Stromal cell of bone marrow (primary cell): Measurements from ENCODE around the gene SGK1.
"Not testable (repeated sequence)": the region's sequence is repeated elsewhere in the genome, so short reads cannot be mapped to it uniquely, and the experiment has no call there.

Source experiments
- DNase-seq: peaks from one replicate; pipeline ENCODE4 v3.0.0-alpha.2; 2012; ENCODE audit warnings: low read depth

The SGK1 gene

DNA sequence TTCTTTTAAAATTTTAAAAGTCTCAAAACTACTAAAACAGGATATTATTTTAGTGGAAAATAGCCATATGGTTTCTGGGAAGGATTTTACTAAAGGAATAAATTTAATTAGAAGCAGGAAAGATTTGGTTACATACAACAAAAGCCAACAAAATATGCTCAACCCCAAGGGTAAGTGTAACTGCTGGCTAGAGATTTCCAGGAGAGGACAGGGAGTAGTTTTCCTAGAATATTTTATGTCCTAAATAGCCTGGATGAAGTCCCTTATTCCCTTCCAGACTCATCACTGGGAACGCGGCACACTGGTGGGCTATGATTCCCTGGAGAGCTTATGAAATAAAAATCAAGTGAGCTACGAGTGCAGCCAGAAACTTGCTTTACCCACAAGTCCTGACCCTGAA lies 66.6 kb downstream of the SGK1 start:
- DNase-seq, result no peak

DNA sequence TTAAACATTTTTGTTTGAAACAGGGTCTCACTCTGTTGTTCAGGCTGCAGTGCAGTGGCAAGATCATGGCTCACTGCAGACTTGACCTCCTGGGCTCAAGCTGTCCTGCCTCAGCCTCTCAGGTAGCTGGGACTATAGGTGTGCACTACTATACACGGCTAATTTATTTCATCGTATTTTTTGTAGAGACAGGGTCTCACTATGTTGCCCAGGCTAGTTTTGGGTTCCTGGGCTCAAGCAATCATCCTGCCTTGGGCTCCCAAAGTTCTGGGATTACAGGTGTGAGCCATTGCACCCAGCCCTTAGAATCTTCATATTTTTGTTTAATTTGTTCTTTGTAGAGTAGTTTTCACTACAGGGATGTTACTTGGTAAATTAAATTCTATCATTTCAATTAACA lies 67.1 kb downstream of the SGK1 start:
- no peak for DNase-seq

DNA sequence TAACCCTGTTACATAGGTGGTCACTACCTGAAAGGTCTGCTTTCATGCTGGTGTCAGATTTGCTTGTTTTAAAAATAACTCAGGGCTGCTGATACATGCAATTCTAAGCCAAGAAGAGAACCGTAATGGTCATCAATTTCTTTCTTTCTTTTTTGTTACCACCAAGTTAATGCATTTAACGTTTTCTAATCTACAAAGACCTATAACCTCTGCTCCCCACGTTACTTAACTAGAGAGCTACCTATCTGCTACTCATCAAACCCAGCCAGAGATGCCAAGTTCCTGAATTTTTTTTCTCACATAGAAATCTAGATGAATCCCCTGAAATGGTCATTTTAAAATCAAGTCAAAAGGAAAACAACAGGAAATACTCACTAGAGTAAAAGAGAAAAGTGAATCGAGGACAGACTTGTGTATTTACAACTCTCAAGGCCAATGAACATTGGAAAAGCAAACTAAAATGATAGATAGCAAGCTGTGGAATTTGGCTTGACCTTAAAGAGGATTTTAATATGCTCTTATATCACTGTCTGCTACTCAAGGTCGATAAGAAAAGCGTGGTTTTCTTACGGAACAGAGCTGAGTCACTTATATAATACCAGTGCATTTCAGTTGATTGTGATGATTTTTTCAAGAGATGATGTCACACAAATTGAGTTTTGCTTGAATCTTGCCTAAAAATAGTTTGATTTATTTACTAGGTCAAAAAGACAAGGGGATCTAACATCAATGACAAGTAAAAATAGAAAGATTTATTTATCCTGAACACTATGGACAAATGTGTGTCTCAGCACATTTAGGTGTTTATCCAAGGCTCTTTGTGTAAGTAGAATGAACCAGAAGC lies 67.9 kb downstream of the SGK1 start:
- peak; percentile 23 for DNase-seq

DNA sequence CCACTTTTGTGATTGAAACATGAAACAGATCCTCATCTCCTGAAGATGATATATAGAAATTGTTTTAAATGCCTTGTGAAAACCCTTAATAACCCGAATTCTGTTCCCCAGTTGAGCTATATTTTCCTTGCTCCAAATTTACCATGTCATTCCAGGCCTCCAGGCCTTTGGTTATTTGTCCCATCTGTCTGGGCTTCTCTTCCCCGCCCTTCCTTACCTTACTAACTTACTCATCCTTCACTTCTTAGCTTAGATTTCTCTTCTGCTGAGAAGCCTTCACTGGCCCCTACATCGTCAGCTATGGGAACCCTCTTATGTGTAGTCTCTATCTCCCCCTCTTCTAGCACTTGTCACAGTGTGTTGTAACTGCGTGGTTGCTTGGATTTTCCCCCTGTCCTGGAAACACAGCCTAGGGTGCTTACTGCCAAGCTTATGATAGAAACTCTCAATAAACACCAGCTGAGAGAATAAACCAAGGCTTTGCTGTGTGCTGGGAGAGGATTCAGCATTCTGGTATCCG lies 68.6 kb downstream of the SGK1 start:
- DNase-seq, result no peak

DNA sequence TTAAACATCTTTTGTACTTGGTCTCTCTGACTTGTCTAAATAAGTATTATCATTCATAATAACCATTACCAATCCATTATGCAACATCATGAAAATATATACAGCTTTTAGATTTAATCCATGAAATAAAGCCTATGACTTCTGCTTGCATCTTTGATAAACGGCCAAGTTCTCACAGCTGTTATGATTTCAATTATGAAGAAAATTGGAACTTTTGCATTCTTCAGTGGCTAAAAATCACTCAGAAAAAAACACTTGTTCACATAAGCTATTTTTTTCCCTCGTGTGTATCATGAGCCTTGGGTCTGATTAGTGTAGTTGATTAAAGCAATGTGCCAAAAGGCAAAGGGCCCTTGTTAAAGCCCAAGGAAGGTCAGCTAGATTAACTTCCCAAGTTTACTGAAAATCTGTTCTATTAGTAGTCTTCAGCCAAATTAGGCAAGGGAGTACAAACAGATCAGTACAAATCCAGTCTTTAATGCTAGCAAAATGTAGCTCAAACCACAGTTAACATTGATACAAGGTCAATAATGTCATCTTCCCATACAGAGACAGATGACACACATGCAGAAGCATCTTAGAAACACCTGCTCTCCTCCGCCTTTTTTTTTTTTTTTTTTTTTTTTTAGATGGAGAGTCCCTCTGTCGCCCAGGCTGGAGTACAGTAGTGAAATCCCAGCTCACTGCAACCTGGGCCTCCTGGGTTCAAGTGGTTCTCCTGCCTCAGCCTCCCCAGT lies 69.9 kb downstream of the SGK1 start:
- DNase-seq, result no peak

DNA sequence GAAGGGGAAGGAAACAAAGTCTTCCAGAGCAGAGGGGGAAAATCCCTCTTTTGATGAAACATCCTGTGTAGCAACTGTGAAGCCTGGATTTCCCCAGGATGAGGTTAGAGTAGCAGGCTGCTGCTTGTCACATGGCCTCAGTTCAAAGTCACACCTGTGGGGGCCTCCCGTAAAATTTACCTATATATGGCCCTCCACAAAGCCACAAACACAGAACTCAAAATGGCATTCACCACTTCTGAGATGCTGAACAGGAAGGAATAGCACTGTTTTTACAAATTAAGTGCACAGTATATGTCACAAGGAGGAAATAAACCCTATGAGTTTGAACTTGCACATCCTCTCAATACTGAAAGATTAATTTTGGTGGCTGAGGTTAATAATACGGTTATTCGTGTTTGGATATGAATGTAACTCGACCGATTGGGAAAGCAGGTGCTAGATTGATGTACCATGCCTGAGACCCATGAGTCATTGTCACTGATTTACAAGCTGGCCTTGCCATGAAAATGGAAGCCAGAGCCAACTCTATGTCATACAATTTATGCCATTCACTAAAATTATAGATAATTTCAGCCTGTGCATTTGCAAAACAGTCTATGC lies 70.6 kb downstream of the SGK1 start:
- DNase-seq, result no peak

DNA sequence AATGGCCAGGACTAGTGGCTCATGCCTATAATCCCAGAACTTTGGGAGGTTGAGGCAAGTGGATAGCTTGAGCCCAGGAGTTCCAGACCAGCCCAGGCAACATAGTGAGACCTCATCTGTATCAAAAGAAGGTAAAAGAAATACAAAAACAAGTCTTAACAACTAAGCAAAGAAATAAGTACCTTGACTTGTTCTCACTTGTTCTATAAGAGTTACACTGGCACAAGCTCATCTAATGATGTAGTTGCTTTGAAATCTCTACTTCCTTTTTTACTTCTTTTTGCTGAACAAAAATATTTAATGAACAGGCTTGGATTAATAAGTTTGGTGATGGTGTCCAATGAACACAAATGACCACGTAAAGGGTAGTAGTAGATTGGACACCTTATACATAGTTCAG lies 72.2 kb downstream of the SGK1 start:
- no peak for DNase-seq

DNA sequence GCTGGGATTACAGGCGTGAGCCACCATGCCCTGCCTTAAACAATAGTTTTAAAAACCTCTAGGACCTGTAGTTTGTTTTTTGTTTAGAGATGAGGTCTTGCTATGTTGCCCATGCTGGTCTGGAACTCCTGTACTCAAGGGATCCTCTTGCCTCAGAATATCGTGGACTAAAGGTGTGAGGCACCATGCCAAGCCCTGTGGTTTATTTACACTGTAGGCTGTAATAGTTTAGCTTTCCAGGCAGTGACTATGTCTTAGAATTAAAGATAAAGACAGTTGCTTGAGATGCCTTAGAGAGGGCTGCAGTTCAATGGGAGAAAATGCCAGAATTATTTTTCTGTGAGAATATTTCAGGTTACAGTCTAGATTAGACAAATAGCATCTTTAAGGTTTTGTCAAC lies 72.9 kb downstream of the SGK1 start:
- no peak for DNase-seq

DNA sequence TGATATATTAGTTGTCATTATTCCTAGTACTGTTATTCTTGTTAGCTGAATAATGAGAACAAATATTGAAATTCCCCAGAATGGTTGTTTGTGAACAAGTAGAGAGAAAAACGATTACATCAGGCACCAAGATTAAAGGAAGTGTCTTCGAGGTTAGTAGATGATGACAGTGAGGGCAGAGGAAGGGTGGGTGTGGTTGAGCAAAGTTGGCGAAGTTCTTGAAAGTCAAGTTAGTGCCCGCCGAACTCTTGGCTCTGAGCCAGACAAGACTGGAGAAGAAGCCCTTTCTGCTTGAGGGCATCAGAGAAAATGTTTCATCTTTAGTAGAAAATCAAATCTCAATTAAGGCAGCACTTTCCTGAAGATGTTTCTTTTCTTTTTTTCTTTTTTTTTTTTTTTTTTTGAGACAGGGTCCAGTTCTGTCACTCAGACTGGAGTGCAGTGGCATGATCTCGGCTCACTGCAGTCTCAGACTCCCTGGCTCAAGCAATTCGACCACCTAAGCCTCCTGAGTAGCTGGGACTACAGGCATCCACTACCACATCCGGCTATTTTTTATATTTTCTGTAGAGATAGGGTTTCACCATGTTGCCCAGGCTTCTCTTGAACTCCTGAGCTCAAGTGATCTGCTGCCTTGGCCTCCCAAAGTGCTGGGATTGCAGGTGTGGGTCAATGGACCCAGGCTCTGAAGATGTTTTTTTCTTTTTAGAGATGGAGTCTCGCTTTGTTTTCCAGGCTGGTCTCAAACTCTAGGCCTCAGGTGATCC lies 77.1 kb downstream of the SGK1 start:
- DNase-seq, result no peak

DNA sequence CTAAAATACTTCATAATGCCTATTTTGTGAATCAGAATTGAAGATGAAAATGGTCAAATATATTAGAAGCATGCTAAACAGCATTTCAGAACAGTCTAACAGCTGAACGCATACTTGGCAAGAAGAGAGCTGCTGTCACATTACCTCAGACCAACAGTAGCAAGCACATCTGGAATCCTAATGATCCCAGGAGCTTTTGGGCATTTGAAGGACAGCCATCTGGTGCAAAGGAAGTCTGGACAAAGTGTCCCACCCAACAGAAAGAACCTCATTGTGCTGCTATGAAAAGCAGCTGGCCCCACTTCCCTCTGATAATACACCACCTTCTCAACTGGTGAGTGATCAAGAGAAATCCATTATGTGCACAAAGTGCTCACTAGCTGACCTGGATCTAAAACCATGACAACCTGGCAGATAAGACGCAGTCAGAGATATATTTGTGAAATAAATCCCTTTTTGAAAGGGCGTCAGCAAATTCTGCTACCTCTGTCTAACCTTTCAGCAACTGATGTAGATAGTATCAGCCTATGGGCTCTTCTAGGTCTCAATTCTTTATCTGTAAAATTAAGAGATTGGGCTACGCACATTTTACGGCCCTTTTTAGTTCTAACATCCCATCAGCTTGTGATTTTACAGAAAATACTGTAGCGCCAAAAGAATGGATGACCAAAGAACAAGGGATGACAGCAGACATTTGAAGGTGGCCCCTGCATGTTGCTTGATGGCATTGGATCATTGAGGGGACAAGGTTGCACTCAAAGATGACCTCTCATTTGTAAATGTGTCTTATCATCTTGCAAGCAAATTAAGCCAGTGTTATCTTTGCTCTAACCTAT lies 78.7 kb downstream of the SGK1 start:
- no peak for DNase-seq

DNA sequence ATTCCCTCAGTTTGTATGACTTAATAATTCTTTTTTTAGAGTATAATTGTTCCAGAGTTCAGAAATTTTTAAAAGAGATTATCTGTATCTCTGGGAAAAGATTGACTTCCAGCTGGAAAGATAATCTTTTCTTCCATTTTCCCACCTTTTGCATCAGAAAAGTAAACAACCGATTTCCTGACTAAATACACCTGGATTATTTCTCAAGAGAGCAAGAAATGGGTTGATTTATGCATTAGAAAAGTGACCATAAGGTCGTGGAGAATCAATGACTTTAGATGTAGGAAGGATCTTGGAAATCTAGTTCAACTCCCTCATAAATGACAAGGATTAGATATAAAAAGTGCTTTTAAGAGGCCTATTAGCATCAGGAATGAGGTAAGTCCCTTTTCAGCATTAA lies 79.9 kb downstream of the SGK1 start:
- no peak for DNase-seq

DNA sequence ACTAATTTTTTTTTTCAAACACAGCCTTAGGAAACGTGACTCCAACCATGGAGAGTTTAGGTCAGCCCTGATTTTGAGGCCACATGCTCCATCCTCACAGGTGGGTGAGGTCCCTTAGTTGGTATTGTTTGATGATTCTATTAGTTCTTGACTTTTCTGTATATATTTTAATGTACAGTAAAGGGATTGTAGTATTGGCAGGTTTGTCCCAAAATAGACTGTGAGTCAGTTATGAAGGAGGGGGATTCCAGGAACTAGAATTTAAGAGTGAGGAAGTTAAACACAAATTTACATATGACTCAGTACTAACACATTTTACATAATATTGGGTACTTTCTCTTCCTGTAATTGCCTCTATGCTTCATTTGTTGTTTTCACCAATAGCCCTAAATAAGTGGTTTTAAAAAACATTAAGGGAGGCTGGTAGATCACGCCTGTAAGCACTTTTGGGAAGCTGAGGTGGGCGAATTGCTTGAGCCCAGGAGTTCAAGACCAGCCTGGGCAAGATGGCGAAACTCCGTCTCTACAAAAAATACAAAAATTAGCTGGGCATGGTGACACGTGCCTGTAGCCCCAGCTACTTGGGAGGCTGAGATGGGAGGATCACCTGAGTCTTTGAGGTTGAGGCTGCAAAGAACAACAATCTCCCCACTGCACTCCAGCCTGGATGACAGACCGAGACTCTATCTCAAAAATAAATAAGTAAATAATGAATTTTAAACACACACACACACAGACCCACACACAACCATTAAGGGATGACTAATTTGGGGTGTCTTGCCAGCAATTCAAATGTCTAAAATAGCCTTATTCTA lies 81.8 kb downstream of the SGK1 start:
- peak; percentile 44 for DNase-seq

DNA sequence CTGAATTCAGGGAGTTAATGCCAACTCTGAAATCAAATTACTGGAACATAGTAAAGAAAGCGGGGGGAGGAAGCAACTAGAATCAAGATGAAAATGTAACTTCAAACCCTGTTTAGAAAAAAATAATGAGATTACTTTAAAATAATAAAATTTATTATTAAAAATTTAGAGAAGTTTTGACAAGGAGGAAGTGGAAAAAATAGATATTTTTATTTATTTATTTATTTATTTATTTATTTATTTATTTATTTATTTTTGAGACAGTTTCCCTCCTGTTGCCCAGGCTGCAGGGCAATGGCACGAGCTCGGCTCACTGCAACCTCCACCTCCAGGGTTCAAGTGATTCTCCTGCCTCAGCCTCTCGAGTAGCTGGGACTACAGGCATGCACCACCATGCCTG lies 82.6 kb downstream of the SGK1 start:
- DNase-seq, result not testable (repeated sequence)

DNA sequence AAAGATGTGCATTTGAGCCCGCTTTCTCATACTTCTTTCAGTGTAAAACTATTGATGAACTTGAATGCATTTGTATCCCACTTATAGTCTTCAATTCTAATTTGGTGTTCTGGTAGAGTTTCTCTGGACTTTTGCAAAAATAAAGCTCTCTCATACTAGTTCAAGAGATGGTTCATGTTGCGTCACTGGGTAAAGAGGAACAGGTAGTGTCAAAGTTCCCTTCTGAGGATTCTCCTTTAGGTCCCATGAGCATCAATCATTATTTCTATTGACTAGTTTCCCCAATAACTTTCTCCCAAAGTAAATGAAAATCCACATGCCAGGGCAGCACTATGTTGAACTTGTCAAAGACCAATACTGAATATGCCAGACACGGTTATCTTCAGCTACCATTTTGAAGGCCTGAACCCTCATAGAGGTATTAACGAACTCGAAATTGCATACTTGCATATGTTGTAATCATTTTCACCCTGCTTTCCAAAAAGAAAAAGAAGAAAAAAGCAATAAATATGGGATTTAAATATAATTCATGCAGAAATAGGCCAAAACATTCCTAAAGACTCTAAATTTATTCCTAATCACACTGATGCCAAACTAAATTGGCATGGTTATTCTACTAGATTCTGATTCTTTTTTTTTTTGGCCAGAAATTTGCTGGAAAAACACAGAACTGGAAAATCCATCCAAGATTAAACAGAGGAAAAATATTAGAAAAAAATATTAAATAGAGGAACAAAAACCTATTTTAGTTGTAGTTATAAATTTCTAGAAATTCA lies 84.5 kb downstream of the SGK1 start:
- no peak for DNase-seq

DNA sequence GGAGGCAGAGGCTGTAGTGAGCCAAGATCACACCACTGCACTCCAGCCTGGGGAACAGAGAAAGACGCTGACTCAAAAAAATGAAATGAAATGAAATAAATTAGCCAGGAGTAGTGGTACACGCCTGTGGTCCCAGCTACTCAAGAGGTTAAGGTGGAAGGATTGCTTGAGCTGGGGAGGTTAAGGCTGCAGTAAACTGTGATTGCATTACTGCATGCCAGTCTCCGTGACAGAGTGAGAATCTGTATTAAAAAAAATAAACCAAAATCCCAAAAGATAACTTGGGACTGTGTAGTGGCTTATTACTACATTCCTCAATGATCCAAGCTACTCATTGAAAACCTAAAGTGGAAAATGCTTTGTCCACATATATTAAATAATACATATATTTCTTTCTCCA lies 87.0 kb downstream of the SGK1 start:
- DNase-seq, result no peak

DNA sequence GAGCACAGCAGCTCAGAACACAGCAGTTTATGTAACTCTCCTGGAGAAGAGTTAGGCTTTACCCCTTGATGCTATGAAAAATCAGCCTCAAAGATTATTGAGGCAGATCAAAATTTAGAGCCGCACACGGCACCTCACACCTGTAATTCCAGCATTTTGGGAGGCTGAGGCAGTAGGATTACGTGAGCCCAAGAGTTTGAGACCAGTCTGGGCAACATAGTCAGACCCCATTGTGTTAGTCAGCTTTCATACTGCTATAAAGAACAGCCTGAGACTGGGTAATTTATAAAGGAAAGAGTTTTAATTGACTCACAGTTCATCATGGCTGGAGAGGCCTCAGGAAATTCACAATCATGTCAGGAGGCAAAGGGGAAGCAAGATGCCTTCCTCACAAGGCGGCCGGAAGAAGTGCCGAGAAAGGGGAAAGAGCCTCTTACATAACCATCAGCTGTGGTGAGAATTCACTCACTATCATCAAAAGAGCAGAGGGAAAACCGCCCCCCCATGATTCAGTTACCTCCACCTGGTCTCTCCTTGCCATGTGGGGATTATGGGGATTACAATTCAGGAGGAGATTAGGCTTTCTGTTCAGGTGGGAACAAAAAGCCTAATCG lies 87.7 kb downstream of the SGK1 start:
- DNase-seq, result no peak

DNA sequence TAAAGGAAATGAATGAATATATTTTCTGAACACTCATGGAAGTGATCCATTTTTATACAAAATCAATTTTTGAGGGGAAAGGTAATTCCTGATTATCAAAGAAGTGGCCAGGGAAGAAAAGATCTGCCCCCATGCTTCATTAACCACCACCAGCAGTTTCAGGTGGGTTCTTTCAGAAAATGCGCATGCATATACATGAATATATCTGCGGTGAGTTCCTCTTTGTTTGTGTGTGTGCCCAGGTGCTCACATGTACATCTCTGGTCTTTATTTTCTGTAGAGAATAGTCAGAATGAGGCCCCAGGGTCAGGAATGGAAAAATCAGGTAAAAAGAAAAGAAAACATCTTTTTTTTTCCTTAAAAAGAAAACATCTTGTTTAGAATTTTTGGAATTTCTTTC lies 88.4 kb downstream of the SGK1 start:
- DNase-seq, result no peak

DNA sequence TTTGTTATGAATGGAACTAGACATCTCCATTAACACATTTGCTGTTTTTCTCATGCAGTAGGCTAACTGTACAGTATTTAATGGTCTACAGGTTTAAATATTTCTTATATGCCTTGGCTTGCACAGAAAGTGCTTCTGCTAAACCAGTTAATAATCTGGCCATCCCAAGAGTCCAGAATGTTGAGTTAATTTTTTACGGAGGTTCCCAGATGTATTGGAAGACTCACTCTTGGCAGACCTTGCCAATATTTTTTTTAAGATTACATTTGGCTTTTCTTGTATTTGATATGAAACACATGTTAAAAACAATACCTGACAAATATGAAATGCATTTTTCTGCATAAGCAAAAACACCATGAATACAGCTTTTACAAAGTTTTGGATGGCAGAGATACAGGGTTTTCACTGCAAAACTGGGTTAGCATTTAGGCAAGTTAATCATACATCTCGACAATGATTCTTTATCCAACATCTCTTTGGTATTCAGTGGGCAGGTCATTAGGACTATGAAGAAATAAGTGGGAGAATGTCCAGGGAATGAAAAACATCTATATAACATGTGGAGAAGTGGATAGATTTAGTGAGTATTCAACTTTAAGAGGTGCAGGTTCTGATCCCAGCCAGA lies 94.0 kb downstream of the SGK1 start:
- DNase-seq, result peak; percentile 23

DNA sequence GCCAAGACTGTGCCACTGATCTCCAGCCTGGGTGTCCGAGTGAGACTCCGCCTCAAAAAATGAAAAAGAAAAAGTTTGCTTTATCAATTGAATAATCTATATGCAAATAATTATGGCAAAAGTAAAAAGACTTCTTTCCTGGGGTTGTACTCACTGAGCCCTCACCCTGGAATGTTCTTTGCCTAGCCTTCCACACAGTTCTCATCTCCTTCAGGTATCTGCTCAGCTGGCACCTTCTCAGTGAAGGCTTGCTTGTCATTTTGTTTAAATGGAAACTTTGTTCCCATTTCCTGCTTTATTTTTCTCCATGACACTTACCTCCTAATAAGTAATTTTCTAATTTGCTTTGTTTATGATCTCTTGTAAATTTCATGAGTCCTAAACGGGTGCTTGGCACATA lies 96.7 kb downstream of the SGK1 start:
- DNase-seq, result no peak
